GM18505 (cell line): Measurements from ENCODE around the gene BPIFA1.

Experiments
- ATAC-seq: cut with Tn5 transposase; IDR thresholded peaks from one replicate; pipeline ENCODE4 v1.9.1; 2021; ENCODE audit not compliant: unreplicated experiment
- POLR2A ChIP-seq: IDR thresholded peaks from 4 replicates; pipeline ENCODE4 v1.6.1; 2011; ENCODE audit warnings: borderline replicate concordance; ENCODE audit not compliant: insufficient read depth, insufficient read length; ENCODE audit errors: extremely low read depth

Gene BPIFA1

GRCh38 chr20:33285861-33286495 lies 50.2 kb downstream of the BPIFA1 start:
- ATAC-seq = no peak

DNA sequence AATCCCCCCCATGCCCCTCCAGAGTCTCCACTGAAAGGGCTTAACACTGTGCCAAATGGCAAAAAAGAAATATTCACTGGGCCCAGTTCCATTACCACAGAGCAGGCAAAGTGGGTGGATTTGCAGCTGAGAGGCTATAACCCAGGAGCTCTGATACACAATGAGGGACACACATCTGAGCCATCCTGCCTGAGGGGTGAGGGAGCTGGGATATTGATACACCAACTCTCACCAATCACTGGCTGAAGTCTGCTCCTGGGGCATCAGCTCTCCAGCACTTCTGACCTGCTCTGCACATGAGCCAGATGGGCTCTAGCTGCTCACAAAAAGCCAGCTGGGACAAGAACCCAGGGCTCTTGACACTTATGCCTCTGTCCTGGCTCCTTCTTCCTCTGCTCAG lies 52.1 kb downstream of the BPIFA1 start:
- ATAC-seq = no peak
- TF ChIP-seq POLR2A = no peak

More at GRCh38 chr20:33285861-33286495, 50.2 kb downstream of the BPIFA1 start:
- no peak for TF ChIP-seq POLR2A

DNA sequence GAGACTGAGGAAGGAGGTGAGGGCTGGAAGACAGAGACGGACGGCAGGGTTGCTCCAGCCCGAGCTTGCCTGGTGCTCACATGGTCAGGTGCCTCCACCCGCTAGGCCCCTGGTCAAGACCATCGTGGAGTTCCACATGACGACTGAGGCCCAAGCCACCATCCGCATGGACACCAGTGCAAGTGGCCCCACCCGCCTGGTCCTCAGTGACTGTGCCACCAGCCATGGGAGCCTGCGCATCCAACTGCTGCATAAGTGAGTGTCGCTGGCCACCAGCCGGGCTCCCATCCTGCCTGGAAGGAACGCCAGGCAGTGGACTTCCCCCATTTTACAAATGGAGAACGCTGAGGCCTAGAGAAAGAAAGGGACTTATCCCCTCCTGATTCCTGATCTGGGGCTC lies 55.1 kb downstream of the BPIFA1 start:
- ATAC-seq = no peak
- TF ChIP-seq POLR2A = no peak

DNA sequence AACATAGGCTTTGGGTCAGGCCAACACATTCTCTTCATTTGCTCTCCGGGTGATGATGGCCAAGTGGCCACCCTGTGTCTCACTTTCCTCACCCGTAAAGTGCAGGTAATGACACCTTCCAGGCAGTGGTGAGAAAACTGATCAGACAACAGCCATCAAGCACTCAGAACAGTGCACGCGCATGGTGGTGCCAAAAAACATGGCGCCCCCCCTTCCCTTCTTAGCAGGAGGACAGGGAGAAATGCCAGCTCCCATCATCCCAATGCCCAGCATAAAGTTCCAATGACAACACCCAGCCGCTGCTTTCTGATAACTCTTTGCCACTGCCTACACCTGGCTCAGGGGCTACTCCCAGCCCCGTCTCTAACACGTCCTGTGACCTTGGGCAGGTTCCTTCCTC lies 55.6 kb downstream of the BPIFA1 start:
- ATAC-seq = no peak
- TF ChIP-seq POLR2A = no peak

GRCh38 chr20:33291830-33292355 lies 56.1 kb downstream of the BPIFA1 start:
- no peak for TF ChIP-seq POLR2A
- no peak for ATAC-seq
